Fibroblast of the conjunctiva (primary cell): ENCODE data around the gene SFXN4.
"Not testable (repeated sequence)": the region's sequence is repeated elsewhere in the genome, so short reads cannot be mapped to it uniquely, and the experiment has no call there.

ENCODE experiments used
- DNase-seq: peaks from one replicate; pipeline ENCODE4 v3.0.0-alpha.2; 2010; ENCODE audit warnings: low read depth

Gene SFXN4

DNA sequence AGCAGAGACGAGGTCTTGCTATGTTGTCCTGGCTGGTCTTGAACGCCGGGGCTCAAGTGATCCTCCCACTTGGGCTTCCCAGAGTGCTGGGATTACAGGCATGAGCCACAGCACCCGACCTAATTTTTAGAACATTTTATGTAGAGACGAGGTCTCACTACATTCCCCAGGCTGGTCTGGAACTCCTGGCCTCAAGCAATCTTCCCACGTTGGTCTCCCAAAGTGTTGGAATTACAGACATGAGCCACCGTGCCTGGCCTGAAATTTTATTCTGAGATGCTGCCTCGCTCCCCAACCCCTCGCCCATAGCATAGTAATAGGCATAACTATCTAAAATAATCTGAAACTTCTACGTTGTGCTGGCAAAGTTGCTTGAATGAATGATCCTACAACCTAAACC lies 21.9 kb downstream of the SFXN4 start:
- DNase-seq = no peak

DNA sequence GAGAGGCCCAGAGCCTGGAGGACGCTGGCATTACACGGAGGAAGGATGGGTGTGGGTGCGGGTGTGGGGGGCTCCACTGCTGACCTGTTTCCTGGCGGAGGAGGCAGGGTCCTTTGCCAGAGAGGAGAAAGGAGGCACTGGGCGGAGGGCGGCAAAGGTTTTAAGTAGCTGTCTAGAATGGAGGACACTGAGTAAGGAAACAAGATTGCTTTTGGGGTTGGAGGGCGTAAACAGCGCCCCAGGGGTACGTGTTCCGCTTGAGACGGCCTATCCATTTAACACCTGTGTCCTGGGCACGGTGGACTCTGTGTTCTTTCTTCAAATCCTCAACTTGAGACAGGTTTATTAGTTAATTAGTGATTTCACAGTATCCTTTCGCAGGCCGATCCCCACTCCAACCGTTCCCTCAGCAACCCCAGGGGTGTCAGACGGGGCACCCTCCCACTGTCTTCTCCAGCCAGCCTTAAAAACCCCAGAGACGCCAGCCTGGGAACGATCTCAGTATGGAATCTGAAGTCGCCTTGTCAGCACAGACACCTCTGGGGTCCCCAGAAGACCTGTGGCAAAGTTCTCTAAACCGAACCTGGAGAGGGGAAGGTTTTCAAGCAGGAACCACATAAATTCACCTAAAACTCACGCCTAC lies 24.8 kb downstream of the SFXN4 start:
- no peak for DNase-seq

DNA sequence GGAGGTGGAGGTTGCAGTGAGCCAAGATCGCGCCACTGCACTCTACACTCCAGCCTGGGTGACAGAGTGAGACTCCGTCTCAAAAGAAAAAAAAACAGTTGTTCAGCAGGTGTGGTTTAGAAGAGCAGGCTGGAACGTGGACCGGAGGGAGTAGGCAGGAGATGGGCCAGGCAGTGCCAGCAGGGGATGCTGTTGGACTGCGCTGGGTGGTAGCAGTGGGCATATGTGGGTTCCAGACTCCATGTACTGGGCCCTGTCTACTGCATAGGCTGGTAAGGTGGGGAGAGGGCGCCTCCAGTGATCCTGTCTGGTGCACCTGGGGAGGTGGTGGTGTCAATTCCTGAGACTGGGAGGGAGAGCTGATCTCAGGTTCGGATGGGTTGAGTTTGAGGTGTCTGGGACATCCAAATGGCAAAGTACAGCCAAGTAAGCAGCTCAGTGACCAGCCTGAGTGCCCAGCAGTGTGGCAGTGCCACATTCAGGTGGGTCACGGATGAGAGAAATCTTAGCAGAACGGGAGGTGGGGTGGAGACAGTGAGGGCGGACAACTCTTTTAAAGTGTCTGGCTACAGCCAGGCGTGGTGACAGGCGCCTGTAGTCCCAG lies 25.9 kb downstream of the SFXN4 start:
- DNase-seq = no peak

DNA sequence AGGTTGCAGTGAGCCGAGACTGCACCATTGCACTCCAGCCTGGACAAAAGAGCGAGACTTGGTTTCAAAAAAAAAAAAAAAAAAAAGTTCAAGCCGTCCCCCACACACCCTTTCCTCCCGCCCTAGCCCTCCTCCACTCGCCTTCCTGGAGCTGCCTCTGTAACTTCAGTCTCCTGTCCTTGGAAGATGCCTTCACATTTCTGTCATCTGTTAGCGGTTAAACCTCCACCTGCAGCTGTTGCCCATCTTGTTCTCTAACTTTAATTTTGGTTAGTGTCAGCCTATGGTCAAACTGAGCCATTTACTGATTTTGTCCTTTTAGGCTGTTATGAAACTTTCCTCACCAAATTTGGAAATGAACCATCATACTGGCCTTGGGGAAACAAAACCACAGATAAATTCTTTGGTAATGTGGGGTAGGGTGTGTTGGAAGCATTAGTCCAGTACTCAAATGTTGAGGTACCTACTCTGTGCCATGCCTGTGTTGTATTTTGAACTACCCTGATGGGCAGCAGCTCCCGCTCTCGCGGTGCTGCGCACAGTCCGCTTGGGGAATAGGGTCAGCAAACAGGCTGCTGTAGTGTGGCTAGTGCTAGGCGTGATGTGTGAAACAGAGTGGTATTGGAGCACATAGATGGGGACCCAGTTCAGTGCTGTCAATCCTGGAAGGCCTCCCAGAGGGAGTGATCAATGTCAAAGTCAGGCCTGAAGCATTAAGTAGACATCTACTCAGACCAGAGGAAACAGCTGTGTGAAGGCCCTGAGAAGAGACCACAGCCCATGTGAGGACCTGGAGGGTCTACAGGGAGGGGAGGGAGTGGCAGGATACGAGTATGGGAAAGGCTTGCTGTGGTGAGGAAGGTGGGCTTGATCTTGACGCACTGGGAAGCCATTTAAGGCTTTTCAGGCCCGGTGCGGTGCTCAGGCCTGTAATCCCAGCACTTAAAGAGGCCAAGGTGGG lies 26.9 kb downstream of the SFXN4 start:
- no peak for DNase-seq

DNA sequence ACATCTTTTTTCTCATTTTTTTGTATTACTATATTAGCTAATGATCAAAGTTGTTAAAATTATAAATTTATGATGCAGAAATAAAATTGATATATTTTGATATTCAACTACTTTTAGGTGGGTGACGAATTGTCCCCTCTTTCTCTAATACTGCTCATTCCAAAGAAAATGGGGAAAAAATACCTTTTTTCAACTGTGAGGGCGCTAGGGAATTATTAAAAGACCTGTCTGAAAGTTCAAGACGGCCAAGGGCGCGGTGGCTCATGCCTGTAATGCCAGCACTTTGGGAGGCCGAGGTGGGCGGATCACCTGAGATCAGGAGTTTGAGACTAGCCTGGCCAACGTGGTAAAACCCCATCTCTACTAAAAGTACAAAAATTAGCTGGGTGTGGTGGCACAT lies 27.6 kb downstream of the SFXN4 start:
- not testable (repeated sequence) for DNase-seq

DNA sequence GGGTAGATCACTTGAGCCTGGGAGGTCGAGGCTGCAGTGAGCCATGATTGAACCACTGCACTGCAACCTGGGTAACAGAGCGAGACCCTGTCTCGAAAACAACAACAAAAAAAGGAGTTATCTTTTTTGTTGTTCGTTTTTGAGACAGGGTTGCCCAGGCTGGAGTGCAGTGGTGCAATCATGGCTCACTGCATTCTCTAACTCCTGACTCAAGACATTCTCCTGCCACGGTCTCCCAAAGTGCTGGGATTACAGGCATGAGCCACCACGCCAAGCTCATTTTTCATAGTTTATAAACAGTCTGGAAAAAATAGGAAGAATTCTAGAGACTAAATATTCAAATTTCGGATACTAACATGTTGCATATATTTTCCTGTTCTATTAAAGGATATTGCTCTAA lies 29.4 kb downstream of the SFXN4 start:
- no peak for DNase-seq

DNA sequence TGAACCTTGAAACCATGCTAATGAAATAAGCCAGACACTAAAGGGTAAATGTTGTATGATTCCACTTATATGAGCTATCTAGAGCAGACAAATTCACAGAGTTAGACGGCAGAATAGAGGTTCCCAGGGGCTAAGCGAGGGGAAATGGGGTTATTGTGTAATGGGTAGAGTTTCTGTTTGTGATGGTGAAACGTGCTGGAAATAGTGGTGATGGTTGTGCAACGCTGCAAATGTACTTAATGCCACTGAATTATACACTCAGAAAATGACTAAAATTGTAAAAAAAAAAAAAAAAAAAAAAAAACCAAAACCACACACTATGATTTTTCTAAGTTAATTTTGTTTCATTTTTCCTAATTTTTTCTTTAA lies 30.0 kb downstream of the SFXN4 start:
- DNase-seq = peak; percentile 53

DNA sequence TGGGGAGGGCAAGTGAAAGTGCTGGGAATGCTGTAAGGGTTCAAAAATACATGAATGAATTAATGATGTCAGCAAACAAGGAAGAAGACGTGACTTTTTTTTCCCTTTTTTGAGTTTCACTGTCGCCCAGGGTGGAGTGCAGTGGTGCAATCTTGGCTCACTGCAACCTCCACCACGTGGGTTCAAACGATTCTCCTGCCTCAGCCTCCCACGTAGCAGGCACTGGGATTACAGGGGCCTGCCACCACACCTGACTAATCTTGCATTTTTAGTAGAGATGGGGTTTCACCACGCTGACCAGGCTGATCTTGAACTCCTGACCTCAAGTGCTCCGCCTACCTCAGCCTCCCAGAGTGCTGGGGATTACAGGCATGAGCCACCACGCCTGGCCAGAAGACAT lies 31.6 kb downstream of the SFXN4 start:
- DNase-seq = no peak

DNA sequence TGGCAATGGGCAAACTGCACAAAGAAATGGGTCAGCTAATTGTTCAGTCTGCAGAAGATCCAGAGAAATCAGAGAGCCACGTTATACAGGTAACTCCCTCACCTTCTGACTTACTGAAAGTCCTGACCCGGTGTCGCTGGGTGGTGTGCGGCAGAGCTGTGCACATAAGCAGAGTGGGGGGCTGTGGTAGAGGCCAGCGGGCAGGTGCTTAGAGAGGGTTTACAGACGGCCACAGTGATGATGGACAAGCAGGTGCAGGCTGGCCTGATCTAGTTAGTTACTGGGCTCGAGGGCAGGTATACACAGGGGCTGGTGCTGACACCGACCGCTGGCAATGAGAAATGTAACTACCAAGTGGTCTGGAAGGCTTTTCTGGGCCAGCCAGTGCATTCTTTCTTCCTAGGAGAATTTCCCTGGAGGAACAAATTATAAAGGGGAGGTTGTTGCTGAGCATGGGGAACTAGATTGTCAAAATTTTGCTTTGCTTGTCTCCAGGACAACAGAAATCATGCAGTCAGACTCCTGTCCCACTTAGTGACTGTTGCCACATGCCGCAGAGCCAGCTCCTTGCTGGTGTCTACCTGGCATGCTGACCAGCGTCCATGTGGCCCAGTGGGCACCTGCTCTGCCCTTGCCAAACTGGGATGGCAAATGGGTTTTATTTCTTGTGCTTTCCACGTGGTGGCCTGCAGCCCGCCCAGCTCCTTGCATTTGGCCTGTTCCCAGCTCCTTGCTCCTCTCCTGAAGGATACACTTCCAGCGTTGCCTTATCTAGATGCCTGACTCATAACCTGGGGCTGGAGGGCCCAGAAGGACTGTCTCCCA lies 32.8 kb downstream of the SFXN4 start:
- no peak for DNase-seq

DNA sequence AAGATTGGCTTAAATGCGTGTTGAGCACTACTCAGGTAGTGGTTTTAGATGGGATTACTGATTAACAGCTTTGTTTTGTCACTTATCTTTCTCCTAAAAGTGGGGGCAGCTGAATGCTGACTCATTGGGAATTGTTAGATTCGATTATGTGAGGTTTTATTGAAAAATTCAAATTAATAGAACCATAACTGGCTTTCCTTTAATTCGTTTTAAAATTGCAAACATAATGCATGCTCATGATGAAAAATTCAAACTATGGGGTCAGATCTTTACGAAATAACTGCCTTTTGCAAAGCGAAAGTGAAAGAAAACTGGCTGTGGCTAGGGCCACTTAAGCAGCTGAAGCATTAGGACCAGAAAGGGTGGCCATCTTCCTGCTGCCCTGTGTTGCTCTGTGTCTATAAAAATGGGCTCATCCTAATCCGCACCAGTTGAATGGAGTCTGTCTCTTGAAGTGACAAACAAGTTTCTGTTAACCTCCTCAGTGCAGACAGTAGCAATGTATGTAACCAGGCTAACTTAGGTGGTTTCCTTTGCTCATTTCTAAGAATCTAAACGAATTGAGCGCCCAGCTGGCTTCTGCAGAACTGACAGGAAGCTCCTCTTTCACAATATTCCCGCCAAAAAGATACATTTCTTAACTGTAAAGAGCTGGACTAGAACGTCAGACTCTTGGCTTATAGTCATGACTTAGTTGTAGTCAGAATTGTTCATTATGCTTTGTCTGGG lies 33.8 kb downstream of the SFXN4 start:
- DNase-seq = peak; percentile 34

DNA sequence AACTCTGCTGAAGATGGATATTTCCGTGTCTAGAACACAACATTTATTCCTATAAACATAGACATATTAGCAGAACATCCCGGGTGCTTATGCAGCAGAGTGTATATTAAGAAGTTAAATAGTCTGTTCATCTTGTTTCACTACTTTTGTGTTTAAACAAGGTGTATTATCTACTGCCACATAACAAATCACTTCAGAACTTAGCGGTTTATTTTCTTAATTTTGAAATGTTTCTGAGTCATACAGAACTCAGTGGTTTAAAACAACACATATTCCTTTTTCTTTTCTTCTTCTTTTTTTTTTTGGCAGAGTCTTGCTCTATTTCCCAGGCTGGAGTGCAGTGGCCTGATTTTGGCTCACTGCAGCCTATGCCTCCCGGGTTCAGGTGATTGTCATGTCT lies 35.8 kb downstream of the SFXN4 start:
- DNase-seq = no peak

DNA sequence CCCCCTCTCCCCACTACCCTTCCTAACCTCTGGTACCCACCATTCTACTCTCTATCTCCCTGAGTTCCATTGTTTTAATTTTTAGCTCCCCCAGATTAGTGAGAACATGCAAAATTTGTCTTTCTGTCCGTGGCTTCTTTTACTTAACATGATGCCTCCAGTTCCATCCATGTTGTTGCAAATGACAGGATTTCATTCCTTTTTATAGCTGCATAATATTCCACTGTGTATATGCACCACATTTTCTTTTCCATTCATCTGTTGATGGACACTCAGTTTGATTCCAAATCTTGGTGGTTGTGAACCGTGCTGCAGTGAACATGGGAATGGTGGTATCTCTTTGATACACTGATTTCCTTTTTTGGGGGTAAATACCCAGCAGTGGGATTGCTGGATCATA lies 39.6 kb downstream of the SFXN4 start:
- no peak for DNase-seq

DNA sequence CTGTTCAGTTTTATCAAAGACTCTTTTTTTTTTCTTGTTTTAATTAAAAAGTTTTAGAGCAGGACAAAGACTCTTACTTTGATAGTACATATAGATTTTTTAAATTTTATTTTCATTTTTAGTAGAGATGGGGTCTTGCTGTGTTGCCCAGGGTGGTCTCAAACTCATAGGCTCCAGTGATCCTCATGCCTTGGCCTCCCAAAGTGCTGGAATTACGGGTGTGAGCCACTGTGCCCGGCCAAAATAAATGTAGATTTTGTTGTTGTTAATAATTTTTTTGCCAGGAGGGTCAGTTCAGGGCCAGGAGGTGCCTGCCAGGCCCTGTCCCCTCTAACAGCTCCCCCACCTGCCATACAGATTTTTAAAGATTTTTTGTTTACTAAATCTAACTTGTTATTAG lies 44.6 kb downstream of the SFXN4 start:
- DNase-seq = no peak

DNA sequence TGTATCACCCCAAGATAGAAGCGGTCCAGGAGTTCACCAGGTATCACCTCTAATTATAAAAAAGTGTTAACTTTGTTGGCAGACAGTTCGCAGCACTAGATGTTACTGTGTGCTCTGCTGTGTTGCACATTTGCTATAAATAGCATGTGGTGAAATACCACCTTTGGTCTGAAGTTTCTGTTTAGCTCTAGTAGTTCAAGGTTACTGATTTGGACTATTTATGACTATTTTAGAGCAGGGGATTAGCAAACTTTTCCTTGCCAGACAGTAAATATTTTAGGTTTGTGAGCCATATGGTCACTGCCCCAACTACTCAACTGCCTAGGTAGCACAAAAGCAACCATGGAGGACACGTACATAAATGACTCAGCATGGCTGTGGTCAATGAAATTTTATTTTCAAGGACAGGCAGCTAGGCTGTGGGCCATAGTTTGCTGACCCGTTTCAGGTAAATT lies 45.1 kb downstream of the SFXN4 start:
- no peak for DNase-seq

DNA sequence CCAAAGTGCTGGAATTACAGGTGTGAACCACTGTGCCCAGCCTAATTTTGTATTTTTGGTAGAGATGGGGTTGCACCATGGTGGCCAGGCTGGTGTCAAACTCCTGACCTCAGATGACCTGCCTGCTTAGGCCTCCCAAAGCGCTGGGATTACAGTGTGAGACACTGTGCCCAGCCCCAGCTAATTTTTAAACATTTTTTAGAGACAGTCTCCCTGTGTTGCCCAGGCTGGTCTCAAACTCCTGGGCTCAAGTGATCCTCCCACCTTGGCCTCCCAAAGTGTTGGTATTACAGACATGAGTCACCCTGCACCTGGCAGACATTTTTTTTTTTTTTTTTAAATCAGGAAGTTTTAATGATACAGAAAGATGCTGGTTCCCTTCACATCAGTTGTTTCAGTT lies 46.1 kb downstream of the SFXN4 start:
- no peak for DNase-seq

DNA sequence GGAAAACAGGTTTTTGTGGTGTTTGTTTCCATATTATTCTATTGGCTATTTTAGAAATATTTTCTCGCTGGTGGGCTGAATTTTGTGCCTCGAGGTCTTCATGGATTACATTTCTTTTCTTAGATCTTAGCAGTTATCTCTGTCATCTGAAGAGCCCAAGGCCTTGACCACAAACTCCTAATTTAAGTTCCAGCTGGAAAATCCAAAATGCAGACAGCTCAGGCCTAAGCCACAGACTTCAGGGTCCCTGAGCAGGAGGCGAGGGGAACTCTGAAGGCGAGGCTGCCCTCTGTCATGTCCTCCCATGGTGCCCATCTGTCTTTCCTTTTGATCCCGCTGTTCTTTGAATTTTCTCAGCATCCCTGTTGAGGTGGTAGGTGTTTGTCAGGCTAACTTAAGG lies 47.3 kb downstream of the SFXN4 start:
- no peak for DNase-seq

DNA sequence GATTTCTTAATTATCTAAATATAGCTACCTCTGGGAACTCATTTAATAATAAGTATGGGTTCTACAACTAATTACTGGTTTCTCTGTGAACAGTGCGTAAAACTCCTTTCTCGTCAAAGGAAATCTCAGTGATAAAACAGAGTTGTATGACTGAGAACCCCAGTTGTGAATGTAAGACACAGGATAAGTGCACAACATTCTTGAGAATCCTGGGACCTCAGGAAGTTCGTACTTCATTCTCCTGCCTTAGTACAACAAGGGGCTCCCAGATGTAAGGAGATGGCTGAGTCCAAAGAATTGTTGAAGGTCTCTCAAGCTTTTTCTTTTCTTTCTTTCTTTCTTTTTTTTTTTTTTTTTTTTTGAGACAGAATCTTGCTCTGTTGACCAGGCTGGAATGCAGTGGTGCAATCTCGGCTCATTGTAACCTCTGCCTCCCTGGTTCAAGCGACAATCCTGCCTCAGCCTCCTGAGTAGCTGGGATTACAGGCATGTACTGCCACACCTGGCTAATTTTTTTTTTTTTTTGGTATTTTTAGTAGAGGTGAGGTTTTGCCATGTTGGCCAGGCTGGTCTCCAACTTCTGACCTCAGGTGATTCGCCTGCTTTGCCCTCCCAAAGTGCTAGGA lies 49.1 kb downstream of the SFXN4 start:
- DNase-seq = no peak

DNA sequence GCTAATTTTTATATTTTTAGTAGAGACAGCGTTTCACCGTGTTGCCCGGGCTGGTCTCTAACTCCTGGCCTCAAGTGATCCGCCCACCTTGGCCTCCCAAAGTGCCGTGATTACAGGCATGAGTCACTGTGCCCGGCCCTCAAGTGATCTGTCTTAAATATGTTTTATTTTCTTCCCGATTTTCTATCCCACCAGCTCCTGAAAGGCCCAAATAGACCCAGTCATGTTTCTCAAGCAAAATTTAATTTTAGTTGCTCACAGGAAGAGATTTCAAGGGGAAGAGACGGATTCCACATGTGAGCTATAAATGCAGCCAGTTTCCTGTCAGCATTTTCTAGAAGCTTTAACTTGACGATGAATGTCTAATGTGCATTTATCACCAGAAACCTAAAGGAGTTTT lies 49.6 kb downstream of the SFXN4 start:
- no peak for DNase-seq

DNA sequence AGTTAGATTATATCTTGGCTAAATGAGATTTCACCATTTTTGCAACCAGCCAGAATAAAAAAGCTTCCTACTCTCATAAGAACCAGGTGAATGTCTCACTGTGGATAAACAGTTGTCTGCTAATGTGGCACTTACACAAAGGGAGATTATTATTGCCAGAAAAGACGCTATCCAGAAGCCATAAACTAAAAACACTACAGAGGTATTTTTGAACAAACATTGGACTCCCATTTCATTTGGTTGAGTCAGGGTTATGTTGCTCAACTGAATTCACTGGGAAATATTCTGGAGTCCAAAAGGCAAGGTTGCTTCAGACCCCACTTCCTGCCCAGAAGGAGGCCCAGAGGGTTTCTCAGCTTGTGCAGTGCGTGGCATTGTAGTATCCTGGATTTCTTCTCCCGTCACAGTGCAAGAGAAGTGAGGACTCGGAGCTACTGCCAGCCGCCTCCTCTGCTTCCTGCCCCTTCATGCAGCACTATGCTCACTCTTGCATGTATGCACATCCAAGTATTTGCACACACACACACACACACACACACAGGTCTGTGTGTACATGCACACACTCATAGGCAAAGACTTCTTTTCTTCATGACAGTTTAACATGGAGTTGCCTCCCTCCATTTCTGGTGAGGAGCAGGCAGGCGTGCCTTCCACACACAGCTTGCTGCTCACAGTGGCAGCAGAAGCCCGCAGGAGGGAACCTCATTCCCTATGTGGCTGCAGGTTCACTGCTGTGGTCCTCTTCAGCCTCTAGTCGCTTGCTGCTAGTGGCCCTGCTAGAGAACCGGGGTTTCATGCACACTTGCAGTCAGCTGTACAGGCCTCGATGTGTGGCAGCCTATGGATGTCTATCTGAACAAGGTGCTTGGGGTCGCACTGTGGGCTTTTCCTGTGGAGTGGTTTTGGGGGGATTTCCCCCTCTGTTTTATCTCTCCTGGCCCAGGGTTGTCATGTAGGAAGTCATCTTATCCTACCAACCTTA lies 51.5 kb downstream of the SFXN4 start:
- DNase-seq = peak; percentile 62

DNA sequence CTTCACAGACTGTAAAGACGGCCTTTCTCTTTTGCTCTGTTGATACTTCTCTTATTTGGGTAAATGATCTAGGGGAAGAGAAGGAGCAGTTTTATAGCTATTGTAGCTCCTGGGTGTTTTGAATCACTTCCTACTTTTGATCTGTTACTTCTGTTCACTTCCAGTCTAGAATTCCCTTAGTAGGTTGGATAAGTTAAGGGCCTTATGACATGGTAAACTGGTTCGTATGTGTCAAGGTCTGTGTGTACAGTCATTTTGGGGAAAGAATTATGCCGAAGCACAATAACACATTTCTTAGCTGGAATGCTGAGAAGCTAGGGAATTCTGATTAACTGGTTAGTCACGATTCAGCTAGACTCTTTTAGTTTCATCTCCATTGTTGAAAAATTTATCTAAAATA lies 53.5 kb downstream of the SFXN4 start:
- DNase-seq = no peak
